GM18861 (cell line): ENCODE results near the gene MDFI.

Experiments used
- ATAC-seq: cut with Tn5 transposase; IDR thresholded peaks from one replicate; pipeline ENCODE4 v1.9.1; 2021; ENCODE audit not compliant: unreplicated experiment

MDFI gene

GRCh38 chr6:41685641-41686380 lies 47.5 kb downstream of the MDFI start:
- no peak for ATAC-seq

GRCh38 chr6:41687501-41688175 lies 49.4 kb downstream of the MDFI start:
- no peak for ATAC-seq

- ATAC-seq = no peak
Measured at GRCh38 chr6:41688256-41688965, 50.1 kb downstream of the MDFI start.

- ATAC-seq = no peak
Measured at GRCh38 chr6:41689171-41690008, 51.1 kb downstream of the MDFI start.

GRCh38 chr6:41690541-41691330 lies 52.5 kb downstream of the MDFI start:
- ATAC-seq = no peak

GRCh38 chr6:41691426-41692079 lies 53.3 kb downstream of the MDFI start:
- ATAC-seq = no peak

GRCh38 chr6:41692080-41692675 lies 53.9 kb downstream of the MDFI start:
- ATAC-seq = no peak

- ATAC-seq = no peak
Measured at GRCh38 chr6:41692730-41693129, 54.5 kb downstream of the MDFI start.

- ATAC-seq = no peak
Measured at GRCh38 chr6:41693281-41694240, 55.3 kb downstream of the MDFI start.

GRCh38 chr6:41694815-41695526 lies 56.7 kb downstream of the MDFI start:
- ATAC-seq = no peak

- no peak for ATAC-seq
Measured at GRCh38 chr6:41695825-41696224, 57.6 kb downstream of the MDFI start.

GRCh38 chr6:41696788-41697187 lies 58.5 kb downstream of the MDFI start:
- ATAC-seq = no peak

GRCh38 chr6:41697861-41698781 lies 59.9 kb downstream of the MDFI start:
- no peak for ATAC-seq

GRCh38 chr6:41699063-41699462 lies 60.8 kb downstream of the MDFI start:
- no peak for ATAC-seq

GRCh38 chr6:41700463-41701347 lies 62.4 kb downstream of the MDFI start:
- ATAC-seq = no peak
